Measurements from ENCODE around the gene CCL25.
A peak's percentile ranks its signal among the peaks of the same experiment; 100 is the strongest.
"Not testable (repeated sequence)": the region's sequence is repeated elsewhere in the genome, so short reads cannot be mapped to it uniquely, and the experiment has no call there.

Gene CCL25

DNA sequence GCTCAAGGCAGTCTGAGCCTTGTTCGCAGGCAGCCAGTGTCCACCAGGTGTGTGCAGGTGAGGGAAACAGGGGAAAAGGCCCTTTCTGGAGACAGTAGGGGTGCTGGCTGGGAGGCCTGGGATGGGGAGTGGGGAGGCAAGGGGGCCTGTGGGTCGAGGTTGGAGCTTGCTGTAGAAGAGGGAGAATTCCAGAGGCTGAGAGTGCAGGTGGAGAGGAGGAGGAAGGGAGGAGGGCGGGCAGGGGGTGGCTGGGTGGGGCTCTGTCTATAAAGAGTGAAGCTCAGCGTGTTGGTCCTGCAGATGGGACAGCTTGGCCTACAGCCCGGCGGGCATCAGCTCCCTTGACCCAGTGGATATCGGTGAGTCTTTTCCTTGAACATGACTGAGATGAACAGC, at the start of gene CCL25:
Gene CCL25 (plus strand): TSS at position 297 of the 396 bp plus-strand sequence. CDS start 290 bp downstream, outside the sequence.
- DNase-seq (ENCODE audit: low read depth): no peak

GRCh38 chr19:8004001-8004400, 48.6 kb upstream of the CCL25 start:
- no peak for DNase-seq (ENCODE audit: low read depth)

DNA sequence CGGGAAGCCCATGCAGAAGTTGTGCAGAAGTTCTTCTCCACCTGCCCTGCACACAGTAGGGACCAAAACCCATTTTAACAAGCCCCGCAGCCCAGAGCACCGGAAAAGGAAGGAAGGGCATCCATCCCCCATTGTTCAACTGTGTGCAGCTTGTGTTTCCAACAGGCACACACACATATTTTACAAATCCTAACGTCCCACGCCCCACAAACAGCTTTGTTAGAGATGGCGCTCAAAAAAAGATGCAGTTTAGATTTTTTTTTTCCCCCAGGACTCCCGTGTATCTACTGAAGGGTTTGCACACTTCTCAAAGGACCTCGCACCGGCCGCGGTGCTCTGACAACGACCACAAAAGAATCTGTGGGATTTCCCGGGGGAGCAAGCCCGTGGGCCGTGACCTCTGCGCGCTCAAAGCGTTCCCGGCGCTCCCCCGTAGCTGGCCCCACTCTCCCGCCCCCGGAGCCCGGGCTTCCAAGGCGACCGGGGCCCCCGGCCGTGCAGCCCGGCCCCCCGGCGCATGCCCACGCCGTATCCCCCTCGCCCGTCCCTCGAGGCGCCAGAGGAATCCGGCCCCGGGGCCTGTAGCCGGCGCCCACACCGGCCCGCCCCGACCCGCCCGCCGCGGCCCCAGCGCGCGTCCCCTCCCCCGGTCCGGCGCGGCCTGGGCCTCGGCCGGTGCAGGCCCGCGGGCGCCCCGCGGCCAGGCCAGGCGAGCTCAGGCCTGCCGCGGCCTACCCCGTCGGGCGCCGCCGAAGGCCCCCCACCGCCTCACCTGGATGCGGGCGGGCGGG, 47.6 kb upstream of the CCL25 start:
- no peak for DNase-seq (ENCODE audit: low read depth)

GRCh38 chr19:8005534-8006256, 46.9 kb upstream of the CCL25 start, which contains the start of gene ELAVL1:
Gene ELAVL1, minus strand, starts transcription at chr19:8005641. Its CDS starts 13,826 bp downstream, at chr19:7991815.
- DNase-seq (ENCODE audit: low read depth): peak; percentile 40

DNA sequence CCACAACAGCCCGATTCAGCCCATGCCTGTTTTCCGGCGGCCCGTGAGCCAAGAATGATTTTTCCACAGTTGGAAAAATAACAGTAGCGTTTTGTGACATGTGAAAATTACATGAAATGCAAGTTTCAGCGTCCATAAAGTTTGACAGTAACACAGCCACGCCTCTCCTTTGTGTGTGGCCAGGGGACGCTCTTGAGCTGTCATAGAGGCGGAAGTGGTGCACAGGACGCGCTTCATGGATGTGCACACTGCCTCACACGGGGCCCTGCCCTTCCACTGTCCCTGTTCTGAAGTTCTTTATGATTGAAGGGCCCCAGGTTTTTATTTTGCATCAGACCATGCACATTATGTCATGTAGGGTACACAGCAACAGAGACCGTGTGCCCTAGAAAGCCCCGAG, 34.8 kb upstream of the CCL25 start:
- DNase-seq (ENCODE audit: low read depth): no peak

DNA sequence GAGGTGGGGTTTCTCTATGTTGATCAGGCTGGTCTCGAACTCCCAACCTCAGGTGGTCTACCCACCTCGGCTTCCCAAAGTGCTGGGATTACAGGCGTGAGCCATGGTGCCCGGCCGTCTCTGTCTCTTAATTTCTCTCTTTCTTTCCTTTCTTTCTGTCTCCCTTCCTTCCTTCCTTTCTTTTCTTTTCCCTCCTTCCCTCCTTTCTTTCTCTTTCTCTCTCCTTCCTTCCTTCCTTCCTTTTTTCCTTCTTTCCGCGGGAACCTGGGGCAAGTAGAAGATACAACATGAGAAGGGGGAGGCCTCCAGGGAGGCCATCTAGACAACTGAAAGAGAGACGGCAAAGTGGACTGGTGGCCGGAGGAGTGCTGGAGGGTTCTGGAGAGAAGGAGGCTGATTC, 31.9 kb upstream of the CCL25 start:
- no peak for DNase-seq (ENCODE audit: low read depth)

DNA sequence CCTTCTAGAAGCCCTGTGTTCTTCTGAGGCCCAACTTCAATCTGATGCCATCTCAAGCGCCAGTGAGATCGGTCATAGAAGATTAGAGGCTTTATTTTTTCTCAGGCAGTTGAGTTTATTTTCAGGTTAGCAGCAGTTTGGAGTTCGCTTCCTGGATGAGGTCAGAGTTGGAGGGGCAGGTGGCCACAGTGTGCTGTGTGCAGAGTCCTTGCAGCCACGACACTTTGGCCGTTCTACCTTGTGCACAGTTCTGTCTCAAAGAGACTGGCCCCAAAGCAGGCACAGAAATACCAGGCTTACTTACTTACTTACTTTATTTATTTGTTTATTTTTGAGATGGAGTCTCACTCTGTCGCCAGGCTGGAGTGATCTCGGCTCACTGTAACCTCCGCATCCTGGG, 31.2 kb upstream of the CCL25 start:
- no peak for DNase-seq (ENCODE audit: low read depth)

- DNase-seq (ENCODE audit: low read depth): no peak
Measured at GRCh38 chr19:8022275-8022674, 30.3 kb upstream of the CCL25 start.

GRCh38 chr19:8023371-8023770, 29.2 kb upstream of the CCL25 start:
- DNase-seq (ENCODE audit: low read depth): no peak

GRCh38 chr19:8024256-8024655, 28.3 kb upstream of the CCL25 start:
- not testable (repeated sequence) for DNase-seq (ENCODE audit: low read depth)

GRCh38 chr19:8025316-8025715, 27.2 kb upstream of the CCL25 start:
- no peak for DNase-seq (ENCODE audit: low read depth)

DNA sequence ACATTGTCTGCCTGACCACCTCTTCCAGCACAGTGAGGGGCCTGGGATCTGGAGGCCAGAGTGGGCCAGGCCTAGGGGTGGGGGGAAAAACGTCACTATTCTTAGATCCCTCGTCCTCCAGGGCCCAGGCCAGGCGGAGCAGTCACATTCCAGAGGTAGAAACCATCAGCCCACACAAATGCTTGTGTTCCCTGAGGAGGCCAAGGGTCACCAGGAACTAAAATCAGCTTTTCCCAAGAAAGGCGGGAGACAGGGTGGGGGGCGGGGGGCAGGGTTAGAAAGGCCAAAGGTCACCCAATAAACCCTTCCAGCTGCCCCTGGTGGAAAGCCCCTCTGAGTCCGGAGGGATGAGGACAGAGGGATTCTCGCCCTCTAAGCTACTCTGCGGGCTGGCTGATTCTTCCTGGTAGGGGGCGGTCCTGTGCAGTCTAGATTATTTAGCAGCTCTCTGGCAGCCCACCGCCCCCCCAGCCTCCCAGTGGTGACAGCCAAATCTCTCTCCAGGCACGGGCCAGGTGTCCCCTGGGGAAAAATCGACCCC, 23.5 kb upstream of the CCL25 start:
- no peak for DNase-seq (ENCODE audit: low read depth)

- no peak for DNase-seq (ENCODE audit: low read depth)
Measured at GRCh38 chr19:8030960-8031359, 21.6 kb upstream of the CCL25 start.

GRCh38 chr19:8033287-8034177, 19.0 kb upstream of the CCL25 start:
- DNase-seq (ENCODE audit: low read depth): not testable (repeated sequence)

GRCh38 chr19:8034178-8034525, 18.4 kb upstream of the CCL25 start:
- no peak for DNase-seq (ENCODE audit: low read depth)

DNA sequence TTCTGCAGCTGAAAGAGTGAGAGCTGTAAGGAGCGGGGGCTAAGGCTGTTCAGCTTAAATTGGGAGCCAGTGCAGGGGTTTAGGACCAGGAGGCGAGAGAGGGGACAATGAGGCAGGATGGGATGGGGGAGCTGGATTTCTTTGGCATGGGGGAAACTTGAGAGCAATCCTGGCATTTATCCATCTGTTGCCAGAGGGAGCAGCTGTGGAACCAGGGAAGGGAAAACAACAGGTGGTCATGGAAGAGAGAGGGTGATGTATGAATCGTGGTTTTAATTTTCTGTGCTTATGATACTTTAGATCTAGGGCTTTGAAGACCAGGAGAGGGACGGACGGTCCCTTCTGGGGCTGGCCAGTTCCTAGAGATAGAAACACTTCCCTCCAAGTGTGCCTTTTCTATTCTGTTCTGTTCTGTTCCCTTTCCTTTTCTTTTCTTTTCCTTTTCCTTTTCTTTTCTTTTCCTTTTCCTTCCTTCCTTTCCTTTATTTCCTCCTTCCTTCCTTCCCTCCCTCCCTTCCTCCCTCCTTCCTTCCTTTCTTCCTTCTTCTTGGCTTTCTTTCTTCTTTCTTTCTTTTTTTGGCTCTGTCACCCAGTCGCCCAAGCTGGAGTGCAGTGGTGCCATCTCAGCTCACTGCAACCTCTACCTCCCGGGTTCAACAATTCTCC, 16.0 kb upstream of the CCL25 start:
- DNase-seq (ENCODE audit: low read depth): no peak

DNA sequence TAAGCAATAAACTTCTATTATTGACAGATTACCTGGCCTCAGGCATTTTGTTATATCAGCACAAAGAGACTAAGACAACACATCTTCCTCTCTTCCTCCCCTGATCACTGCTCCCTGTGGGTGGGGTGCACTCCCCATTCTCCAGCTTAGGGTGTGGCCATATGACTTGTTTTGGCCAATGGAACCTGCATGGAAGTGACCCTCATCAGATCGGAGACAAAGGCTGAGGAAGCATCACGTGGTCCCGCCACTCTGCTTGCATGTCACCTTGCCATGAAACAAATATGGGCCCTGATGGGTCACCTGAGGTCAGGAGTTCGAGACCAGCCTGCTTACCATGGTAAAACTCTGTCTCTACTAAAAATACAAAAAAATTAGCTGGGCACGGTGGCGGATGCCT, 13.7 kb upstream of the CCL25 start:
- DNase-seq (ENCODE audit: low read depth): no peak

- DNase-seq (ENCODE audit: low read depth): no peak
Measured at GRCh38 chr19:8039231-8039630, 13.3 kb upstream of the CCL25 start.

- no peak for DNase-seq (ENCODE audit: low read depth)
Measured at GRCh38 chr19:8041531-8041931, 11.0 kb upstream of the CCL25 start.

DNA sequence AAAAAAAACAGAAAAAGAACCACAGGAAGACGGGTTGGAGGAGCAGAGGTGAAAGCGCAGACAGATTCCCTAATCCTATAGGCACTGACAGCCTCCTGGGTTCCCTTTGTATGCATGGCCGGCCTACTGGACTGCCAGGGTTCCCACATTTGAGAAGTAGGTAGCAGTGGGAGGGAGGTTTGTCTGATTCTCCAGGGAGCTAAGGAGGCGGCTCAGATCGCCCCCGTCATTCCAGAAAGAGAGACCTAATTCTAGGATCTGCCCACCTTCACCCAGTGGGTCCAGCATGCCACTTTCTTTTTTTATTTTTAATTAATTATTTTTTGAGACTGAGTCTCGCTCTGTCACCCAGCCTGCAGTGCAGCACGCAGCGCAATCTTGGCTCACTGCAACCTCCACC, 9.7 kb upstream of the CCL25 start:
- DNase-seq (ENCODE audit: low read depth): no peak

GRCh38 chr19:8044018-8044417, 8.5 kb upstream of the CCL25 start:
- no peak for DNase-seq (ENCODE audit: low read depth)
